ENCODE measurements around the gene CD3G.
"Not testable (repeated sequence)": the region's sequence is repeated elsewhere in the genome, so short reads cannot be mapped to it uniquely, and the experiment has no call there.

Gene CD3G

GRCh38 chr11:118343981-118344515, at the start of gene CD3G:
CD3G (plus strand) TSS chr11:118344344; CDS start chr11:118344424, 80 bp downstream.
- Mint-ChIP-seq H3K36me3 (peaks cover 21% of the 10 kb centered on the region), H3K27me3 (no peaks in the 10 kb centered on the region), H3K4me3 (peak within 1 kb of the TSS; percentile 90), H3K27ac (peak within 1 kb of the TSS; percentile 100), H3K4me1 (ENCODE audit: low read depth) (peaks cover 75% of the 10 kb centered on the region), H3K9me3 (ENCODE audit: low read depth) (no peaks in the 10 kb centered on the region)

- Mint-ChIP-seq H3K9me3 (ENCODE audit: low read depth) (no peaks in the 10 kb centered on the region), H3K4me1 (ENCODE audit: low read depth) (peaks cover 26% of the 10 kb centered on the region), H3K27ac (peak overlapping the region; percentile 66)
These were observed 48.9 kb upstream of the CD3G start for GRCh38 chr11:118295199-118295598.

DNA sequence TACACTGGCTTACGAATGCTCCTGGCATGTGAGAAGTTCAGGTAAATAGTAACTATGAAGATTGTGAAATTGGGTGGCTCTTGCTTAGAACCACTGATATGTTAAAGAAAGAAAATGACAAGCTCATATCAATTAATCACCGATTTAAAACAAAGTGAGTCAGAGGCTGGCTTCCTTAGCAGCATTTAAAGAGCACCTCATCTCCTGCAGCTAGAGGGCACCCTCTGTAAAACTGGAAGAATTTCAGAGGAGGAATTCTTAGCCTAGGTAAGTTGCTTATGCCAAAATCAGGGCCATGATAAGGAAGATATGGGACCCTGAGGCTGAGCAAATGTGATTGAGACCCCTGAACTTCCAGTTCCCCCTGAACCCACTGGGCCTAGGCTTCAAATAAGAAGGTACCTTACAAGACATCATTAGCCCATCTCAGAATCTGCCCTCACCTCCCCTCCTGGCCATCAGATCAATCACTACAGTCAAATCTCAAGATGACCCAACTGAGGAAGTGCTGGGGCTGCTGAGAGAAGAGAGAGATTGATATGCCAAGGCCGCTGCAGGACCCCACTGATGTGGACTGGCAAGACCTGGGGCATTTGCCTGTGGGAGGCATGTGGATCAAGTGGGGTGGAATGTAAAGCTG, 48.2 kb upstream of the CD3G start:
- Mint-ChIP-seq H3K36me3 (no peaks in the 10 kb centered on the region), H3K27ac (peak overlapping the region; percentile 66), H3K4me1 (ENCODE audit: low read depth) (peaks cover 24% of the 10 kb centered on the region), H3K9me3 (ENCODE audit: low read depth) (no peaks in the 10 kb centered on the region), H3K27me3 (no peaks in the 10 kb centered on the region), H3K4me3 (no peak overlapping the region)

More at GRCh38 chr11:118295199-118295598, 48.9 kb upstream of the CD3G start:
- no peak overlapping the region for H3K4me3 Mint-ChIP-seq
- H3K27me3 Mint-ChIP-seq, result no peaks in the 10 kb centered on the region
- no peaks in the 10 kb centered on the region for H3K36me3 Mint-ChIP-seq

GRCh38 chr11:118301600-118302195, 42.4 kb upstream of the CD3G start:
- Mint-ChIP-seq H3K4me3 (no peak overlapping the region), H3K36me3 (peaks cover 12% of the 10 kb centered on the region), H3K27ac (no peak overlapping the region), H3K9me3 (ENCODE audit: low read depth) (no peaks in the 10 kb centered on the region), H3K27me3 (no peaks in the 10 kb centered on the region), H3K4me1 (ENCODE audit: low read depth) (peaks cover 47% of the 10 kb centered on the region)

- H3K27ac Mint-ChIP-seq, result peak overlapping the region; percentile 99
These were observed 39.9 kb upstream of the CD3G start for GRCh38 chr11:118304227-118304567.

GRCh38 chr11:118304568-118305248, 39.4 kb upstream of the CD3G start, which contains the start of gene CD3E:
CD3E (plus strand) TSS chr11:118304730; CDS start chr11:118304953, 223 bp downstream.
- Mint-ChIP-seq H3K27ac (peak within 1 kb of the TSS; percentile 99), H3K9me3 (ENCODE audit: low read depth) (no peaks in the 10 kb centered on the region), H3K4me3 (peak within 1 kb of the TSS; percentile 100), H3K27me3 (no peaks in the 10 kb centered on the region), H3K4me1 (ENCODE audit: low read depth) (peaks cover 77% of the 10 kb centered on the region), H3K36me3 (peaks cover 29% of the 10 kb centered on the region)

More at GRCh38 chr11:118304227-118304567, 39.9 kb upstream of the CD3G start:
- Mint-ChIP-seq H3K36me3 (peaks cover 29% of the 10 kb centered on the region), H3K4me1 (ENCODE audit: low read depth) (peaks cover 72% of the 10 kb centered on the region), H3K27me3 (no peaks in the 10 kb centered on the region), H3K9me3 (ENCODE audit: low read depth) (no peaks in the 10 kb centered on the region), H3K4me3 (peak overlapping the region; percentile 100)

GRCh38 chr11:118305726-118306125, 38.4 kb upstream of the CD3G start:
- H3K27ac Mint-ChIP-seq, result peak overlapping the region; percentile 99
- H3K27me3 Mint-ChIP-seq, result no peaks in the 10 kb centered on the region
- peak overlapping the region; percentile 100 for H3K4me3 Mint-ChIP-seq
- no peaks in the 10 kb centered on the region for H3K9me3 Mint-ChIP-seq (ENCODE audit: low read depth)
- peaks cover 33% of the 10 kb centered on the region for H3K36me3 Mint-ChIP-seq
- peaks cover 83% of the 10 kb centered on the region for H3K4me1 Mint-ChIP-seq (ENCODE audit: low read depth)

DNA sequence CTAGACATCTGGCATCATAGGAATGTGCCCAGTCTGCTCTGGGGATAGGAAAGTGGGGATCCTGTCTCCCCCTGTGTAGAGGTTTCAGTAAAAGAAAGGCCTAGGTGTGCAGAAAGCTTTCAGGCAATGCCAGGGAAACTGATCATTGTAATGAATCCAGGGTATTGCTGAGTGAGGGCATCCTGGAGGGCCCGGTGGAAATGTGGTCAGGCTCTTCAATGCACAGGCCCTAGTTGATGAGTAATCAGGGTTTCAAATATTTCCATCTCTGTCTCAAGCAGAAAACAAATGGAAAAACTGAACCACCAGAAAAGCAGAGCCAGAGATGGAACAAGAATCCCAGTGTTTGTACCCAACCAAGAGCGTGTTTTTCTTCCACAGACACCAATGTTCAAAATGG, 37.6 kb upstream of the CD3G start:
- Mint-ChIP-seq H3K4me3 (peak overlapping the region; percentile 85), H3K27ac (peak overlapping the region; percentile 99), H3K4me1 (ENCODE audit: low read depth) (peaks cover 85% of the 10 kb centered on the region), H3K27me3 (no peaks in the 10 kb centered on the region), H3K36me3 (peaks cover 33% of the 10 kb centered on the region), H3K9me3 (ENCODE audit: low read depth) (no peaks in the 10 kb centered on the region)

DNA sequence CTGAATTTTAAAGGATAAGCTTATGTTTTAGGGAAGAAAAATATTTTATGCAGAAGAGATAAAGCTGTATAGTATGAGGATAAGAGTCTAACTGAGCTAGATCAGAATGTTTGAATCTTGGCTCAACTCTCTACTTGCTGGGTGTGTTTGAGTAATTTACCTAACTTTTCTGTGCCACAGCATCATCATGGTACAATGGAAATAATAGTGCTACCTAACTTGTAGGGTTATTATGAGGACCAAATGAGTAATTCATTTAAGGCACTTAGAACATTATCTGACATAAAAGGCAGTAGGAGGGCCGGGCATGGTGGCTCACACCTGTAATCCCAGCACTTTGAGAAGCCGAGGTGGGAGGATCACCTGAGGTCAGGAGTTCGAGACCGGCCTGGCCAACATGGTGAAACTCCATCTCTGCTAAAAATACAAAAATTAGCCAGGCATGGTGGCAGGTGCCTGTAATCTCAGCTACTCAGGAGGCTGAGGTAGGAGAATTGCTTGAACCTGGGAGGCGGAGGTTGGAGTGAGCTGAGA, 35.1 kb upstream of the CD3G start:
- H3K36me3 Mint-ChIP-seq, result peaks cover 41% of the 10 kb centered on the region
- H3K9me3 Mint-ChIP-seq (ENCODE audit: low read depth); H3K27me3 Mint-ChIP-seq: not testable (repeated sequence)
- peak overlapping the region; percentile 85 for H3K4me3 Mint-ChIP-seq
- peaks cover 84% of the 10 kb centered on the region for H3K4me1 Mint-ChIP-seq (ENCODE audit: low read depth)
- peak overlapping the region; percentile 99 for H3K27ac Mint-ChIP-seq

- no peaks in the 10 kb centered on the region for H3K27me3 Mint-ChIP-seq
- peak overlapping the region; percentile 73 for H3K4me3 Mint-ChIP-seq
- H3K27ac Mint-ChIP-seq, result peak overlapping the region; percentile 91
- H3K36me3 Mint-ChIP-seq, result peaks cover 37% of the 10 kb centered on the region
- H3K4me1 Mint-ChIP-seq (ENCODE audit: low read depth), result peaks cover 89% of the 10 kb centered on the region
- H3K9me3 Mint-ChIP-seq (ENCODE audit: low read depth), result no peaks in the 10 kb centered on the region
These were observed 33.9 kb upstream of the CD3G start for GRCh38 chr11:118310271-118310670.

DNA sequence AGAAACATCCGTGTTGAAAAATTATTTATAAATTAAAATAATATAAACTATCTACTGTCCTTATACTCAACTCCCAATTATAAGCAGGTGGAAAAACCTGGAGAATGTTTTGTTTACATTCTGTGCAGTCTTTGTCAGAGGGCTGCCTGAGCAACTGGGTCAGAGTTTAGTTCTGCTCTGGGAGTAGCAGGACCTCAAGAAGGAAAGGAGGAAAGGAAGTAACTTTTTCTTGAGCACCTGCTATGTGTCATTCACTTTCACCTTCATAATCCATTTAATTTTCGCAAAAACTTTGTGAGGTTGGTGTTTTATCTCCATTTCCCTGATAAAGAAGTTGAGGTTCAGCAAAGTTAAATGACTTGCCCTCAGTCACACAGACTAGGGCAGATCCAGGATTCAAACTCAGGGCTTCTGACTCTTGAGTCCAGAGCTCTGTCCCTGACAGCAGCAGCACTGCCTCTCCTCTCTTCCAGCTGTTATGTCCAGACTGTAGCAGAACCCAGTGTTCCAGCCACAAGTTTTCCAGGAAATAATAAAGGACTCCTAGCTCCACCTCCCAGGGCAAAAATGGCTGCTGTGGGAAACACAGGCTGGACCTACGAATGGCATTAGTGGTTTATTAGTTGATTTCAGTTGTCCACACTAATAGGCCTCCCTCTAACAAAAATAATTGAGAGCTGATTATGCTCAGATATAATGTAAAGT, 33.2 kb upstream of the CD3G start:
- peak overlapping the region; percentile 94 for H3K27ac Mint-ChIP-seq
- H3K4me1 Mint-ChIP-seq (ENCODE audit: low read depth), result peaks cover 91% of the 10 kb centered on the region
- no peaks in the 10 kb centered on the region for H3K9me3 Mint-ChIP-seq (ENCODE audit: low read depth)
- peak overlapping the region; percentile 53 for H3K4me3 Mint-ChIP-seq
- peaks cover 36% of the 10 kb centered on the region for H3K36me3 Mint-ChIP-seq
- no peaks in the 10 kb centered on the region for H3K27me3 Mint-ChIP-seq

DNA sequence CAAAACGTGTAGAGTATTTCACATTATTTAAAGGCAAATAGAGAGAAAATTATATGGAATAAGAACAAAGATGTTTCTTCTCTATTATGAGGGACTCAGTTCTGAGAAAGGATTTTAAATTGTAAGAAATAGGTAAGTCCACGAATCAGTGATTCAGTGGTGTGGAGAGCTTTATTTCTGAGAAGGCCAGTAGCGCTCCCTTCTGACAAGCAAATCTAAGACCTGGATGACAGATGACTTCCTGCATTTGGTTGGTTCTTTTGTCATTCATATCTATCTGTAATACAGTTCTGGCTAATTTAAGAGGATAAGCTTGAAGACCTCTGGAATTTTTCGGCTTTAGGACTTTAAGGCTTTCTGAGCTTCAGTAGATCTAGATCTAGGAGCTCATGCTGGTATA, 32.6 kb upstream of the CD3G start:
- no peaks in the 10 kb centered on the region for H3K9me3 Mint-ChIP-seq (ENCODE audit: low read depth)
- peaks cover 95% of the 10 kb centered on the region for H3K4me1 Mint-ChIP-seq (ENCODE audit: low read depth)
- H3K4me3 Mint-ChIP-seq, result peak overlapping the region; percentile 53
- H3K27ac Mint-ChIP-seq, result peak overlapping the region; percentile 94
- peaks cover 36% of the 10 kb centered on the region for H3K36me3 Mint-ChIP-seq
- H3K27me3 Mint-ChIP-seq, result no peaks in the 10 kb centered on the region

DNA sequence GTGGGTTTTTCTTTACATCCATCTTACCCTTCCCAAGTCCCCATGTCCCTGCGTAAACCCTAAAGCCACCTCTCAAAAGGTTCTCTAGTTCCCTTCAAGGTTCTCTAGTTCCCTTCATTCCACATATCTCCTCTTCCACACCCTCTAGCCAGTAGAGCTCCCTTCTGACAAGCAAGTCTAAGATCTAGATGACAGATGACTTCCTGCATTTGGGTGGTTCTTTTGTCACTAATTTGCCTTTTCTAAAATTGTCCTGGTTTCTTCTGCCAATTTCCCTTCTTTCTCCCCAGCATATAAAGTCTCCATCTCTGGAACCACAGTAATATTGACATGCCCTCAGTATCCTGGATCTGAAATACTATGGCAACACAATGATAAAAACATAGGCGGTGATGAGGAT, 31.8 kb upstream of the CD3G start:
- Mint-ChIP-seq H3K27me3 (no peaks in the 10 kb centered on the region), H3K36me3 (peaks cover 30% of the 10 kb centered on the region)

GRCh38 chr11:118313242-118313641, 30.9 kb upstream of the CD3G start:
- H3K4me1 Mint-ChIP-seq (ENCODE audit: low read depth), result peaks cover 93% of the 10 kb centered on the region
- peaks cover 28% of the 10 kb centered on the region for H3K36me3 Mint-ChIP-seq
- no peaks in the 10 kb centered on the region for H3K9me3 Mint-ChIP-seq (ENCODE audit: low read depth)
- no peaks in the 10 kb centered on the region for H3K27me3 Mint-ChIP-seq
- no peak overlapping the region for H3K4me3 Mint-ChIP-seq
- H3K27ac Mint-ChIP-seq, result peak overlapping the region; percentile 95

More for the DNA sequence above, 31.8 kb upstream of the CD3G start:
- H3K27ac Mint-ChIP-seq, result peak overlapping the region; percentile 94
- no peaks in the 10 kb centered on the region for H3K9me3 Mint-ChIP-seq (ENCODE audit: low read depth)
- peak overlapping the region; percentile 40 for H3K4me3 Mint-ChIP-seq
- H3K4me1 Mint-ChIP-seq (ENCODE audit: low read depth), result peaks cover 95% of the 10 kb centered on the region

All from activated naive CD8-positive, alpha-beta T cell (primary cell).